NCI-H524 treated with DMSO at 0.1 percent for 48 hours (cell line): Measurements from ENCODE around the gene MYO15A.

Experiments used
- DNase-seq: peaks from one replicate; lab custom pipeline; 2025; lab: John Stamatoyannopoulos, UW

Gene MYO15A

DNA sequence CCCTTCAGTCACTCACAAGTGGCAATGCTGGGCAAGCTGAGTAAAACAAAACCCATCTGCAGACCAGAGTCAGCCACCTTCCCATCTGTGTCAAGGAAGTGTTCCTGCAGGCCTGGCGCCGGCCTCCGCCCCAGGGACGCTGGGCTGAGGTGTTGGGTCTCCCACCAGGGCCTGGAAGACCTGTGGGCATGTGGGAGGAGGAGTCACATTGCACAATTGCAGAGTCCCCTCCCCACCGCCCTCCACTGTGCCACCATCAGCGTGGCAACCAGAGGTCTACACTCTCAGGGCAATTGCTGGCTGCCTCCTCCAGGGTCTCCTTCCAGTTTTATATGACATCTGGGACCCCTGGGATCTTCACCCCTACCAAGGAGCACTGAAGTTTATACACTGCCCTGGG is 3.0 kb upstream of the MYO15A start:
- no peak for DNase-seq

DNA sequence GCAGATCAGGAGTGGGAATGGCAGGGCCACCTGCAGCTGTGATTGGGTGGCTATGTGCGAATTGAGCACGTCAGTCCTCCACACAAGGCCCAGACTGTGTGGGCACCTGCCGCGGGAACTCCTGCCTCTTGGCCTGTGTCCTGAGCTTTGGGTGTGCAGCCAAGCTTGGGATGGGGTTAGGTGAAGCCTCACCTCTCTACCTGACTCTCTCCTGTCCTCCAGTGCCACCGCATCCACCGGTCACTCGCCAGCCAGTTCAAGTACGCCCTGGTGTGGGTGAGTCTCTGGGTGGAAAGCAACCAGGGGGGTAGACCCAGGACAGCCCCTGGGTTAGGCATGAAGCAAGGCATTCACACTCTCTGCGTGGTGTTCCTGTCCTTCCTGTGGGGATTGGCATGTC is 2.3 kb upstream of the MYO15A start:
- DNase-seq, result no peak

DNA sequence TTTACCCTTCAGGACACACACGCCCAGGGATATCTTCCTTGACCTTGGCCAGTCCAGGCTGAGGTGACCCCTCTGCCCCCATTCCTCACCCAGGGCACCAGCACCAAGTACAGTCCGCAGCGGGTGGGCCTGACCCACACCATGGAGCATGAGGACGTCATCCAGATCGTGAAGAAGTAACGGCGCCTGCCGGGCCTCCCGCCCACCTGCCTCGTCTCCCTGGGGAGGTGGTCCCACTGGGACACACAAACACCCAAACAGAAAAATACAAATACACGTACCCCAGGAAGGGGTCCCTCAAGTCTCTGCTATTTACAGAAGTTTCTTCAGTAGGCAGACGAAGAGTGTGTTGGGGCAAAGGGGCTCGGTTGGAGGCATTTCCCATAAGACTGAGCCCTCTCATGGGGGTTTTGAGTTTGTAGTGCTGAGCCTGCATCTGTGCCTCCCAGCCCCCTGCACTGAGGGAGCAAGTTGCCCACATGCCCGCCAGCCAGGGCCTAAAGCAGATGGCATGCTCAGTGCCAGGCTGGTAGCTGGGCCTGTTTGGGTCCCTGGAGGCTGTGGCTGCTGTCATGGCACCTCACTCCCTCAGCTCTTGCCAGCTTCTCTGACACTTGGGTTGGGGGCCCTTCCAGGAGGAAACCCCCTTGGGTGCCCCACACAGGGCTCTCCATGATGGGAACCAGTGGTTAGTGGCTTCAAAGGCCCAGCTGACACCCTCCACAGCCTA is 1.3 kb upstream of the MYO15A start:
- no peak for DNase-seq

DNA sequence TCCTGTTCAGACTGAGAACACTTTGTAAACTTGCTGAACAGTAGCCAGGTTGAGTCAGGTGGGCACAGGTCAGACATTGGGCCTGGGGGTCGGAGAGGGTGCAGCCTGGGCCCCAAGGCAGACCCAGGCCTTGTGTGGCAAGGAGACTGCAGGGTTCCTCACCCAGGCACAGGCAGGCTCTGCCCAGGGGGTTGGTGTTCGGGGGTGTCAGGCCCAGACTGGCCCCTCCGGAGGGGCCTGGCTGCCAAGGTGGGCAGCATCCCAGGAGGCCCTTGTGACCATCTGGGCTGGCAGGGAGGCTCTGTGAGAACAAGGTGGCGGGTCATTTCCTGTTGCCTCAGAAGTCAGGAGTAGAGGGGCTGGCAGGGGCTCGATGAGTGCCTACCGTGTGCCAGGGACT is 585 bp upstream of the MYO15A start:
- no peak for DNase-seq

DNA sequence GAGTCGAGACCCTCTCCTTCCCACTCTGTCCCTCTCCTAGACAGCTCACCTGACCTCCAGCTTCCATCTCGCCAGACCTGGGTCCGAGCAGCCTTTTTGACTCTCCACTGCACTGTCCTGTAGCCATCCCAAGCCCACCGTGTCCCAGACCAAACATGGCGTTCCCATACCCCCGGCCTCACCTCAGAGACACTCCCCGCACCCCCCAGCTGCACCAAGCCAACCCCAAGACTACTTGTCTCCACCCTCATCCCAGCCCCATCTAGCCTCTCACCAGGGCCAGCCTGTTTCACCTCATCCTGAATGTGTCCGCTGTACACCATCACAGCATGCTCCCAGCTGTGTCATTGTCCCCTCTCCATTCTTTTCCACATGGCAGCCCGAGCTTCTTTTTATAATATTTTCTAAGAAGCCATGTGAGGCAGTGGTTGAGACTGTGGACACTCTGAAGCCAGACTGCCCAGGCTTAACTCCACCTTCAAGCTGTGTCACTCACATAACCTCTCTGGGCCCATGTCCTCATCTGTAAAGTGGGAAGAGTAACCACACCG is 1.5 kb downstream of the MYO15A start:
- no peak for DNase-seq

DNA sequence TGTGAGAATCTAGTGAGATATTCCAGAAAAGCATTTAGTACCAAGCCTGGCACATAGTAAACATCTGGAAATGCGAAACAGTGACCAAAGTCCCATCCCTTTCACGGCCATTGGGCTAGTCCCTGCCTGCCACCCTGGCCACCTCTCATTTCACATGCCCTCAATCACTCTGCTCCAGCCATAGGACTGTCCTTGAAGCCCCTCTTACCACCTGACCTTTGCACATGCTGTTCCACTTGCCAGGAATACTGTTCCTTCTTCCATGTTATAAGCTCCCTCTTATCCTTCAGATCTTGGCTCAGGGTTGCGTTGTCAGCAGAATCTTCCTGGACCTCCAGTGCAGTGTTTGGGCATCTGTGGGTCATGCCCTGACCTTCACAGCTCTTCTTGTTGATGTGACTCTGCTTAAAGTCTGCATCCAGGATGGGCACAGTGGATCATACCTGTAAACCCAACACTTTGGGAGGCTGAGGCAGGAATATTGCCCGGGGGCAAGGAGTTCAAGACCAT is 2.1 kb downstream of the MYO15A start:
- DNase-seq, result no peak

DNA sequence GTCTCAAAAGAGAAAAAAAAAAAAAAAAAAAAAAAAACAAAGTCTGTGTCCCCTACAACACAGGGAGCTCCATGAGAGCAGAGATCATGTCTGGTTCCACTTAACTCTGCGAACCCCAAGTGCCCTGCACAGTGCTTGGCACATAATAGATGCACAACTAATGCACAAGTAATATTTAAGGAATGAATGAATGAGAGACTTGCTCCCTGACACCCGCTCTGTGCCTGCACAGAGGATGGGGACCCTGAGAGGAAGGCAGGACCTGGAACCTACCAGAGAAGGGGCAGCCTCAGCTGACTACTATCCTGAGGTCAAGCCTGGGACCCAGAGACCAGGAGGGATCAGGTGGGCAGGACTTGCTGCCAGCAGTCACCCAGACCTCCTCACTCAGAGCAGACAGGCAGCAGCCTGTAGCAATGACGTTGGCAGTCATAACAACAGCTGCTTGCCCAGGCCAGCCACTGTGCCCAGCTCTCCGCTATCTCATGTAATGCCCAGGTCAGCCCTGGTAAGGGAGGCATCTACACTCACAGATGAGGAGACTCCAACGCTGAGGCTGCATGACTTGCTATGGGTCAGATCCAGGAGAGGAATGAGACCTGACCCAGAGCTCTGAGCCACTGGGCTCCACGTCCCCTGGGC is 2.9 kb downstream of the MYO15A start:
- no peak for DNase-seq

DNA sequence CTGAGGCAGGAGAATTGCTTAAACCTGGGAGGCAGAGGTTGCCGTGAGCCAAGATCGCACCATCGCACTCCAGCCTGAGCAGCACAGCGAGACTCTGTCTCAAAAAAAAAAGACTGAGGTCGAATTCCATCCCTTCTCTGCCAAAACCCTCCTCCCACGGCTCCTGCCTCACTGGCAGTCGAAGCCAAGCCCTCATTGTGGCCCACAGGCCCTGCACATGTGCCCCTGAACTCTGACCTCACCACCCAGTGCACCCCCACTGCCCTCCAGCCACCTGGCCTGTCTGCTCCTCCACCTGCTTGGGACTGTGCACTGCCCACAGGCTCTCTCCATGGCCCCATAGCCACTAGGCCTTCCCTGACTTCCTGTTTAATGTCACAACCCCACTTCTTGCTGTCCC is 7.0 kb downstream of the MYO15A start:
- no peak for DNase-seq

DNA sequence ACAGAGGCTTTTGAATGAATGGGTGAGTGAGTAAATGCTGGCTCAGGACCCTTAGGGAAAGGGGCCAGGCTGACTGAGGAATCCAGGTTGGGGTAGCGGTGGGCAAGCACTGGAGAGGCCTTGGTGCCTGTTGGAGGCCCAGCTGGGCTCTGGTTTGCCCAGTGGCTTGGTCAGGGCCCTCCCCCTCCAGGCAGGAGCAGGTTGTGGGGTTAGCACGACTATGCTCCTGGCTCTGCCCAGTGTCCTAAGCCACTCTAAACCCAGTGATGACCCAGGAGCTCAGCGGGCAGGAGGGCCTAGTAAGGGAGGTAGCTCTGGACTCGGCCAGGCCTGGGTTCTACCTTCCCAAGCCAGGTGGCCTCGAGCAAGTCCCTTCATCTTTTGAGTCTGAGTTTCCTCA is 7.5 kb downstream of the MYO15A start:
- DNase-seq, result no peak

DNA sequence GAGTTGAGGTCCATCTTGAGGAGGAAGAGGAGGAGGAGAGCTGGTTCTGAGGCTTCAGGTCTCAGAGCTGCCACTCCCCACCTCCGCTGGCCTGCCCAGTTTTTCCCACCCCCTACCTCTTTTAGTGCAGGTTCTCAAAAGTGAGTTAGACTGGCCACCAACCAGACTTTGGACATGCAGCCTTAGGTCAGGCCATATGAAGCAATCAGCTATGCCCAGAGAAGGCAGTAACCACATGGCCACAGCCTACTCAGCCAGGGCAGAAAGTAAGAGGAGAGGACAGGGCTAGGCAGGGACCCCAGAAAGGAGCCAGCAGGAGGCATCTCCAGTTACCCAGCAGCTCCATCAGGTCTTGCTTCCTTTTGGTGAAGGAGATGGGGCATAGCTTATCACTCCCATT is 9.0 kb downstream of the MYO15A start:
- no peak for DNase-seq

DNA sequence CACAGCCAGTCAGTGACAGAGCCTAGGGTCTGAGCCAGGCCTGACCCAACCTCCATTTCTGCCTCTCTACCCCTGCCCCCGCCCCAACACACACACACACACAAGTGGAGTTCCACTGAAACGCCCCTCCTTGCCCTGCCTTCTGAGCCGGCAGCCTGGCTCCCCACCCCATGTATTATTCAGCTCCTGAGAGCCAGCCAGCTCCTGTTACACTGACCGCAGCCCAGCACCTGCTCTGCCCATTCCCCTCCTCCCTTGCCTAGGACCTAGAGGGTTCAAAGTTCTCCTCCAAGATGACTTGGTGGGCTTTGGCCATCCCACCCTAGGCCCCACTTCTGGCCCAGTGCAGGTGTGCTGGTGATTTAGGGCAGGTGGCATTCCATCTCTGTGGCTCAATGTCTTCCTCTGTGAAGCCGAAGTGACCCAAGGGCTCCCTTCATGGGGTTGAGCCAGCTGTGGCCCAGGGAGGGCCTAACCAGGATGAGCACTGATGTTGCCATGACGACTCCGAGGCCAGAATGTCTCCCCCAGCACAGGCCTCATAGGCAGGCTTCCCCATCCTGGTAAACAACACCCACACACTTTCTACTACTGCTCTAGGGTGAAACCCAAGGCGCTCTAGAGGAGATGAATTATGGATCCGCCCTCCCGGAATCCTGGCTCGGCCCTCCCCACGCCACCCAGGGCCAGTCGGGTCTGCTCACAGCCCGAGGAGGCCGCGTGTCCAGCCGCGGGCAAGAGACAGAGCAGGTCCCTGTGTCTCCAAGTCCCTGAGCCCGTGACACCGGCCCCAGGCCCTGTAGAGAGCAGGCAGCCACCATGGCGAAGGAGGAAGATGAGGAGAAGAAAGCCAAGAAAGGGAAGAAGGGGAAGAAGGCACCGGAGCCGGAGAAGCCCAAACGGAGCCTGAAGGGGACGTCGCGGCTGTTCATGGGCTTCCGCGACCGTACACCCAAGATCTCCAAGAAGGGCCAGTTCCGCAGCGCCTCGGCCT is 9.7 kb downstream of the MYO15A start:
- DNase-seq, result no peak

DNA sequence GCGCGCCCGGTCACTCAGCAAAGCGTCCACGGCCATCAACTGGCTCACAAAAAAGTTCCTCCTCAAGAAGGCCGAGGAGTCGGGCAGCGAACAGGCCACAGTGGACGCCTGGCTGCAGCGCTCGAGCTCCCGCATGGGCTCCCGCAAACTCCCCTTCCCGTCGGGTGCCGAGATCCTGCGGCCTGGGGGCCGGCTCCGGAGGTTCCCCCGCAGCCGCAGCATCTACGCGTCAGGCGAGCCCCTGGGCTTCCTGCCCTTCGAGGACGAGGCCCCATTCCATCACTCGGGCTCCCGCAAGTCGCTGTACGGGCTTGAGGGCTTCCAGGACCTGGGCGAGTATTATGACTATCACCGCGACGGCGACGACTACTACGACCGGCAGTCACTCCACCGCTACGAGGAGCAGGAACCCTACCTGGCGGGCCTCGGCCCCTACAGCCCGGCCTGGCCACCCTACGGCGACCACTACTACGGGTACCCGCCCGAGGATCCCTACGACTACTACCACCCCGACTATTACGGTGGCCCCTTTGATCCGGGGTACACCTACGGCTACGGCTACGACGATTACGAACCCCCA is 10.7 kb downstream of the MYO15A start:
- no peak for DNase-seq

DNA sequence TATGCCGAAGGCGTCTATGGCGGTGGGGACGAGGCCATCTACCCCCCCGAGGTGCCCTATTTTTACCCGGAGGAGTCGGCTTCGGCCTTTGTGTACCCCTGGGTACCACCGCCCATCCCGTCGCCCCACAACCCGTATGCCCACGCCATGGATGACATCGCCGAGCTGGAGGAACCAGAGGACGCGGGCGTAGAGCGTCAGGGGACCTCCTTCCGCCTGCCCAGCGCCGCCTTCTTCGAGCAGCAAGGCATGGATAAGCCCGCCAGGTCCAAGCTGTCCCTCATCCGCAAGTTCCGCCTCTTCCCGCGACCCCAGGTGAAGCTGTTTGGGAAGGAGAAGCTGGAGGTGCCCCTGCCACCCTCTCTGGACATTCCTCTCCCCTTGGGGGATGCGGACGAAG is 11.4 kb downstream of the MYO15A start:
- DNase-seq, result no peak

DNA sequence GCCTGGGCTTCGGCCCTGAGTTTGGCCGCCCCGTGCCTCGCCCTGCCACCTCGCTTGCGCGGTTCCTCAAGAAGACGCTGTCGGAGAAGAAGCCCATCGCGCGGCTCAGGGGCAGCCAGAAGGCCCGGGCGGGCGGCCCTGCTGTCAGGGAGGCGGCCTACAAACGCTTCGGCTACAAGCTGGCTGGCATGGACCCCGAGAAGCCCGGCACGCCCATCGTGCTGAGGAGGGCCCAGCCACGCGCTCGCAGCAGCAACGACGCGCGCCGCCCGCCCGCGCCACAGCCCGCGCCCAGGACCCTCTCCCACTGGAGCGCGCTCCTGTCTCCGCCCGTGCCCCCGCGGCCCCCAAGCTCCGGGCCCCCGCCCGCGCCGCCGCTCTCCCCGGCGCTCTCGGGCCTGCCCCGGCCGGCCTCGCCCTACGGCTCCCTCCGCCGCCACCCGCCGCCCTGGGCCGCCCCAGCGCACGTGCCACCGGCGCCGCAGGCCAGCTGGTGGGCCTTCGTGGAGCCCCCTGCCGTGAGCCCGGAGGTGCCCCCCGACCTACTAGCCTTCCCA is 12.0 kb downstream of the MYO15A start:
- DNase-seq, result no peak

DNA sequence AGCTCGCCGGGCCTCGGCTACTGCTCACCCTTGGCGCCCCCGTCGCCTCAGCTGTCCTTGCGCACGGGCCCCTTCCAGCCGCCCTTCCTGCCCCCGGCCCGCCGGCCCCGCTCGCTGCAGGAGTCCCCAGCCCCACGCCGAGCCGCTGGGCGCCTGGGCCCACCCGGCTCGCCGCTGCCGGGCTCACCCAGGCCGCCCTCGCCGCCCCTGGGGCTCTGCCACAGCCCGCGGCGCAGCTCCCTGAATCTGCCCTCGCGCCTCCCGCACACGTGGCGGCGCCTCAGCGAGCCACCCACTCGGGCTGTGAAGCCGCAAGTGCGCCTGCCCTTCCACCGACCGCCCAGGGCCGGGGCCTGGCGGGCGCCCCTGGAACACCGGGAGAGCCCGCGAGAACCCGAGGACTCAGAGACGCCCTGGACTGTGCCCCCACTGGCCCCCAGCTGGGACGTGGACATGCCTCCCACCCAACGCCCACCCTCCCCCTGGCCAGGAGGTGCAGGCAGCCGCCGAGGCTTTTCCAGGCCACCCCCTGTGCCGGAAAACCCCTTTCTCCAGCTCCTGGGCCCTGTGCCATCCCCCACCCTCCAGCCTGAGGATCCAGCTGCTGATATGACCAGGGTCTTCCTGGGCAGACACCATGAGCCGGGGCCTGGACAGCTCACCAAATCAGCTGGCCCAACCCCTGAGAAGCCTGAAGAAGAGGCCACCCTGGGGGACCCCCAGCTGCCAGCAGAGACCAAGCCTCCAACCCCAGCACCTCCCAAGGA is 12.8 kb downstream of the MYO15A start:
- no peak for DNase-seq

DNA sequence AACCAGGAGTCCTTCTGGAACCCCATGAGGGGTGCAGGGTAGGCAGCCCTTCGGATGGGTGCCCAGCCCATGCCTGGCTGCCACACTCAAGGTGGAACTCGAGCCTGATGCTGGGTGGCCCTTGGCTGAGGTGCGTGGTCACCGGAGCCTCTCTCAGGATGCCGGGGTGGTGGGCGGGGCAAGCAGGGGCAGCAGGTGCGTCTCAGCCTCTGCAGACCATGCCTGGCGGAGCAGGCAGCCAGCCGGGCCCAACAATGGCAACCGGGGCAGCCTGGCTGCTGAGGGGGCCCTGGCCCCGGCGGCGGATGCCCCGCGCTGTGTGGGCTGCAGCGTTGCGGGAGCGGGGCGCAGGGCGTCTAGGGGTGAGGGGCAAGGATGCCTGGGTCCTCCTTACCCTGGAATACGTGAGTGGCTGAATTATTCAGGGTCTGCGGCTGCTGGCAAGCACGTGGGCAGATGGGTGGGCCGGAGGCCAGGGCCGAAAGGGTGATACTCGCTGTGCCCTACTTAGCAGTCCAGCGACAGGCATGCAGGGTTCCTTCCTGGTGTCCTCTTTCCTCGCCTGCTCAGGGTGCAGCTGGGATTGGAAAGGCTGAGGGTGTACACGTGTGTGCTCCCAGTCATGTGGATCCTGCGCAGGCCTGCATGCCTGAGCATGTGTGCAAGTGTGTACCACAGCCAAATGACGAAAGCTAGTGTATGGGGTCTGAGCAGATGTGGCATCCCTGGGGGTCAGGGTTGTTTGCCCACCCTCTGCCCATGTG is 14.6 kb downstream of the MYO15A start:
- DNase-seq, result no peak

DNA sequence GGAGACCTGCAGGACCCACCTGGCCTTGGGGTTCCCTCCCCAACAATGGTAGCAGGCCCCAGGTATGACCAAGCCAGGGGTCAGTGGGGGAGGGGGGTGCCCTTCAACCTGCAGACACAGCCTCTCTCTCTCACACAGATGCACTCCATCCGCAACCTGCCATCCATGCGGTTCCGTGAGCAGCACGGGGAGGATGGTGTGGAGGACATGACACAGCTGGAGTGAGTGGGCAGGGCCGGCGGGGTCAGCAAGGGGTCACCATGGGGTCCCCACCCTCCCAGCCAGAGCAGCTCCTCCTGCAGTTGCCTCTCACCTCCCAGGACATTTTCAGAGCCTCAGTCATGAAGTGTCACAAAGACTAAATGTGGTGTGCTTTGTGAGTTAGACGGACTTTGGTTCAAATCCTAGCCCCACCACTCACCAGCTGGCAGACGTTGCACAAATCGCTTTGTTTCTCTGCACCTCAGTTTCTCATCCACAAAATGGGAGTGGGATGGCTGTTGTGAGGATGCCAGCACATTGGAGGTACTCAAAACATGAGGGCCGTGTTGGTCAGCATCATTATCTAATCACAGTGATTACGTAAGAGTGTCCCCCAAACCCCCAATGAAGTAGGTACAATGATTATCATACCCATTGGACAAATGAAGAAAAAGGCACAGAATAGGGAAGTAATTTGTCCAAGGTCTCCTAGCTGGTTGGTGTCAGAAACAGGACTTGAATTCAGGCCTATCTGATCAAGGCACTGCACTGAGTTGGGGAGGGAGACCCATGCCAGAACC is 16.0 kb downstream of the MYO15A start:
- no peak for DNase-seq

DNA sequence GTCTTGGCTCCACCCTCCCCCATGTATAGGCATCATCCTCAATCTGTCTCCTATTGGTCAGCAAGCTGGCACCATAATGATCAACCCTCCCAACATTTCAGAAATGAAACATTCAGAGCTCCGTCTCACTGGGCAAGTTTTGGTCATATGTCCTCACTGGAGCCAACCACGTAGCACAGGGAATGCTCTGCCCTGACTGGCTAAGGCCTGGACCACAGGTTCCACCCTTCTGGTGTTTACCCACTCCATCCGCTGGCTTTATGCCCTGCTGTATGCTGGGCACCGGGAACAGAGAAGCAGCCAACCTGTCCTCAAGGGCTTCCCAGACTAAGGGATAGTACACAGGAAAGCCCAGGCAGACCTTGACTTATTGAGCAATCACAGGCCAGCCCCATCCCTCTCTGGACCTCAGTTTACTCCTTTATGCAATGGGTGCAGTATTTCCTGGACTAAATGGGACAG is 20.5 kb downstream of the MYO15A start:
- DNase-seq, result no peak

DNA sequence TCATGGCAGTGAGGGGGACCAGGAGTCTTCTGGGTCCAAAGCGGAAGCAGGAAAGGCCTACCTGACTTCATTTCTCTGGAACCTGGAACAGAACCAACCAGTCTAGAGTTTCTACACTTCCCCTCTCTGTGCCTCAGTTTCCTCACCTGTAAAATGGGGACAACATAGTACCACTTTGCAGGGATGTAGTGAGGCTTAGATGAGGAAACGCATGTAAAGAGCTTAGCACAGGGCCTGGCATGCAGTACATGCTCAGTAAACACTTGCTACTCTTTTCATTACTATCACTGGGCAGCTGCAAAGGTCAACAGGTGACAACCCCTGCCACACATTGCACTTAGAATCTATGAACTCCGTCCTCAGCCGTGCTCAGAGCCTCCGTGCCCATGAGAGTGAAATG is 24.2 kb downstream of the MYO15A start:
- no peak for DNase-seq
